GM12872 (cell line): ENCODE measurements around the gene ZBED3.

Experiments used
- TF ChIP-seq, protein P1 (sequence below): IDR thresholded peaks from 3 replicates; pipeline ENCODE4 v1.5.1; 2011; ENCODE audit warnings: low read depth, mild to moderate bottlenecking, low read length, moderate library complexity; ENCODE audit not compliant: insufficient read depth

ZBED3 gene

DNA sequence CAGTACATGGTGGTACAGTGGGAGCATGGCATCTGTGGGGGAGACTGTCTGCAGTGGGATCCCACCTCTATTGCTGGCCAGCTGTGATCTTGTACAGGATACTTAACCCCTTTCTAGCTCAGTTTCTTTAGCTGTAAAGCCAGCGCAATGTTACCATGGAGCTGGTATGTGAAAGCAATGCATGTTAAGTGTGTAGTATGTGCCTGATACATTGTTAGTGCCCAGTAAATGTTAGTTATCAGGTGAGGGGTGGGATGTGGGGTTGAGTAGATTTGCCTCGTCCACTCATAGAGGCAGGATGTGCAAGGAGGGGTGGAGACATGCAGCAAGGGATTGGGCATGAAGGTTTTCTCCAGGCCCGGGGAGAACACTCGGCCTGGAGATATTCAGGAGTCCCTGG lies 12.3 kb downstream of the ZBED3 start:
- TF ChIP-seq, protein P1, sequence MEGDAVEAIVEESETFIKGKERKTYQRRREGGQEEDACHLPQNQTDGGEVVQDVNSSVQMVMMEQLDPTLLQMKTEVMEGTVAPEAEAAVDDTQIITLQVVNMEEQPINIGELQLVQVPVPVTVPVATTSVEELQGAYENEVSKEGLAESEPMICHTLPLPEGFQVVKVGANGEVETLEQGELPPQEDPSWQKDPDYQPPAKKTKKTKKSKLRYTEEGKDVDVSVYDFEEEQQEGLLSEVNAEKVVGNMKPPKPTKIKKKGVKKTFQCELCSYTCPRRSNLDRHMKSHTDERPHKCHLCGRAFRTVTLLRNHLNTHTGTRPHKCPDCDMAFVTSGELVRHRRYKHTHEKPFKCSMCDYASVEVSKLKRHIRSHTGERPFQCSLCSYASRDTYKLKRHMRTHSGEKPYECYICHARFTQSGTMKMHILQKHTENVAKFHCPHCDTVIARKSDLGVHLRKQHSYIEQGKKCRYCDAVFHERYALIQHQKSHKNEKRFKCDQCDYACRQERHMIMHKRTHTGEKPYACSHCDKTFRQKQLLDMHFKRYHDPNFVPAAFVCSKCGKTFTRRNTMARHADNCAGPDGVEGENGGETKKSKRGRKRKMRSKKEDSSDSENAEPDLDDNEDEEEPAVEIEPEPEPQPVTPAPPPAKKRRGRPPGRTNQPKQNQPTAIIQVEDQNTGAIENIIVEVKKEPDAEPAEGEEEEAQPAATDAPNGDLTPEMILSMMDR = no peak

DNA sequence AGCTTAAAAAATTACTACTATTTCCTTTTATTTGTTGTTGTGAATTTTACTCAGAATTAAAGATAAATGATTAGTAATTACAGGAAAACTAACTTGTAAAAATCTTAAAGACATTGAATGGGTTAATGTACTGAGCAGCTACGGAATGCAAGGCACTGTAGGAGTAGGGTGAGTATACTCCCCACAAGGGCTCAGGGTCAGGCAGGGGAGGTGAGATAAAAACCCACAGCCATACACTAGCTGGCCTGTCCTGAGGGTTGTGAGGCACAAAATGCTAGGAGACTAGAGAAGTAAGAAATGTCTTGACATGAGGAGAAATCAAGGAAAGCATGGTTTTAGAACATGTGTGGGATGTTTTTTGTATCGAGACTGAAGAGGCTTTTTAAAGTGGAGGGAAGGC lies 13.4 kb downstream of the ZBED3 start:
- TF ChIP-seq, protein P1 = no peak

DNA sequence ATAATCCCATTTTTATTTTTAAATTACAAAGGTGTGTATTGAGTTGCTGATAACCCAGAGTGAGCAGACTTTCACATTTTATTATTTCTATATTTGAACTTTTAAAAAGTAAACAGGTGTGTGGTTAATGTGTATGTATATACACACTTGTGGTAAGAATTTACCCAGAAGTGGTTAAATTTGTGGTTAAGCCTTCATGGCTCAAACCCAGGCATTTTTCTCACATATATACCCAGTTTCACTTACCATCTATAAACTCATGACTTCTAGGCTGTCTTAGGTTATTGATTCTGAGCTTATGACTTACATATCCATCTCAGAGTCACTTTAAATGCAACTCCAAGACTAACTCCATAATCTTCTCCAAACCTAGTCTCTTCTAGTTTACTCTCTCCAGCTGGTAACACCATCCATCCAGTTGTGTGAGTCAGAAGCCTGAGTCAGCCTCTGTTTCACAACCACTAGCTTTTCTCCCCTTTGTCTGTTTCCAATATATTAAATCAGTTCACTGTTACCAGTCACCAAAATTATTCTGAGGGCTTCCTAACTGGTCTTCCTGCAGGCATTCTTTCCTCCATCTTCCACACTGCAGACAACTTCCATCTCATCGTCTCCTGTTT lies 20.2 kb downstream of the ZBED3 start:
- TF ChIP-seq, protein P1 = no peak

DNA sequence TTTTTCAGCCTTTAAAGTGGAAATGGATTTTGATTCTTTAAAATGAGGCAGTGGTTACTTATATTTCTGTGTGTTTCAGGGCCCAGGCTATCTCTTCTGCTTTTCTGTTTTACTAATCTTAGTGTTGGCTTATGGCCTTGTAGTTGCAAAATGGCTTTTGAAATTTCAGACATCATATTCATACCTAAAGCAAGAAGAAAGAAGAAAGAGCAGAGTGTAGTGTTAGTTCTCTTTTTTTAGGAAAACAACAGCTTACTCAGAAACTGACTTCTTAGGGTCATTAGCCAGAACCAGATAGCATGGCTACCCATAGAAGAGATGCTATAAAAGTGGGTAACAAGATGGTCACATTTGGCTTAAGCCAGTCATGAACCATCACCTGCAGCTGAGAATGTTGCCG lies 20.9 kb downstream of the ZBED3 start:
- TF ChIP-seq, protein P1 = no peak

DNA sequence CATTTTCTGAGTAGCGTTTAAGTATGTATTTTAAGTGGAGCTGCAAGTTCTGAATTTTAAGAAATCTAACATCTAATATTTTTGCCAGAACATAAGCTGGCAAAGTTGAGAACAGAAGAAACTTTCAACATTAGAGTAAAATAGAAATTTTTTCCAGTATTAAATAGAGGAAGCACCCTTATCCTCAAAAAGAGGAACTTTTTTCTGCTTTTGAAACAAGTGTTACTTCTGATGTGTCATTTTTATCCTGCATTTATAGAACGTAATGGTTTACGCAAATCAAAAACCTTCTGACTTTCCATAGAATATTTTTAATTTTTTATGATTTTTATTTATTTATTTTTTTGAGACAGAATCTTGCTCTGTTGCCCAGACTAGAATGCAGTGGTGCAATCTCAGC lies 21.8 kb downstream of the ZBED3 start:
- TF ChIP-seq, protein P1 = no peak

DNA sequence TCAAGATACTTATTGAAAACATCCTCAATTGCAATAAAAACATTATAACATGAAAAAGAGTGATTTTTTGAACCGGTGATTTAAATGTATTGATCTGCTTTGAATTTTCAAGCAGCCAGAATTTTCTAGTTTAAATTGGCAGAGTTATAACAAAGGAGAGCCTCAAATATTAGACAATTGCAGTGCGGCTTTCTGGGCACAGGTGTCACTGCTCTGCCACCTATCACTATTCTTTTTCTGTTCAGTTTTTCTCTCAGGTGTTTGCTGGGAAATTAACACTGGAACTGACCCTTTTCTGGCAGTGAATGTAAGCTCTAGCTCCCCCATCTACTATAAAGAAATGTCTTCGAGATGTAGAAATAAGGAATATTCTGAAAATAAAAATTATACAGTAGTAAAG lies 23.0 kb downstream of the ZBED3 start:
- TF ChIP-seq, protein P1 = no peak

DNA sequence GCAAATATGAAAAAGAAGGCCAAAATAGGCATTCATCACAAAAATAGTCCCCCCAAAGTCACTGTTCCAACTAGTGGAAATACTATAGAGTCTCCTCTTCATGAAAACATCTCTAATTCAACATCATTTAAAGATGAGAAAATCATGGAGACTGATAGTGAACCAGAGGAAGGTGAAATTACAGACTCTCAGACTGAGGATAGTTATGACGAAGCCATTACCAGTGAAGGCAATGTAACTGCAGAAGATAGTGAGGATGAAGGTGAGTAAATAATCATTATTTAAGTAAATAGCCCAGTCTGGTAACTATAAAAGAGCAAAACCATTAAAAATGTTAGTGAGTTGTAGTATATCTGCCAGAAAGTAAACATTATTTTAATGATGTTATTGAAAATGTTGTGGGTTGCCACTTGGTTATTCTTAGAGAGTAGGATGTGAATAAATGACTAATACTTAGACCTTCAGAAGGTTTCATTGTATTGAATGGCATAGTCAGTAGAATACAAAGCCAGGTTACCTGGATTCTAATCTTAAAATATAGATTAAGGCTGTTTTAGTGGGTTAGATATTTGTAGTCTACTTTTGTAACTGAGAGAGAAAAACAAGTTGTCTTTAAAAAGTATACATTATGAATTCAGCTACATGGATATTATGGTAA lies 40.5 kb downstream of the ZBED3 start:
- TF ChIP-seq, protein P1 = no peak
